ENCODE results near the gene CACNB4. TPM values are rescaled to one million over a fixed set of nuclear protein-coding genes. Genes with fewer than 3 reads are reported as not detected.

Gene CACNB4
- total RNA-seq, 4 donors from 2014 or later: 0.88 to 4.6 (median 2.6) TPM

- TF ChIP-seq POLR2A (IDR thresholded peaks at IDR 0.05) (no peak), CTCF (IDR thresholded peaks at IDR 0.05) (no peak)
- no peaks in the 10 kb centered on the region for H3K27me3 ChIP-seq
- no peaks in the 10 kb centered on the region for H3K36me3 ChIP-seq
- no peaks in the 10 kb centered on the region for H3K9me3 ChIP-seq
- no peak overlapping the region for H3K27ac ChIP-seq
- H3K4me3 ChIP-seq: no peak overlapping the region
- no peaks in the 10 kb centered on the region for H3K4me1 ChIP-seq
- DNase-seq: no peak
Observed at GRCh38 chr2:151965884-151966283, 133.0 kb downstream of the CACNB4 start.

- Histone ChIP-seq H3K4me3 (no peak overlapping the region), H3K36me3 (no peaks in the 10 kb centered on the region), H3K27ac (no peak overlapping the region), H3K9me3 (no peaks in the 10 kb centered on the region), H3K4me1 (no peaks in the 10 kb centered on the region), H3K27me3 (no peaks in the 10 kb centered on the region)
- no peak for TF ChIP-seq POLR2A (IDR thresholded peaks at IDR 0.05)
- TF ChIP-seq CTCF (IDR thresholded peaks at IDR 0.05): no peak
- no peak for DNase-seq
Observed at GRCh38 chr2:151961558-151961957, 137.3 kb downstream of the CACNB4 start.

- no peak for TF ChIP-seq POLR2A (IDR thresholded peaks at IDR 0.05)
- no peak for TF ChIP-seq CTCF (IDR thresholded peaks at IDR 0.05)
- Histone ChIP-seq H3K4me1 (no peaks in the 10 kb centered on the region), H3K27me3 (no peaks in the 10 kb centered on the region), H3K9me3 (no peaks in the 10 kb centered on the region), H3K4me3 (no peak overlapping the region), H3K27ac (no peak overlapping the region), H3K36me3 (no peaks in the 10 kb centered on the region)
- no peak for DNase-seq
Observed at GRCh38 chr2:151959238-151959637, 139.6 kb downstream of the CACNB4 start.

- H3K9me3 ChIP-seq: no peaks in the 10 kb centered on the region
- no peak for TF ChIP-seq CTCF (IDR thresholded peaks at IDR 0.05)
Observed at GRCh38 chr2:151953467-151953866, 145.4 kb downstream of the CACNB4 start.

GRCh38 chr2:151952691-151953456 is 146.0 kb downstream of the CACNB4 start:
- Histone ChIP-seq H3K4me1 (no peaks in the 10 kb centered on the region), H3K27me3 (no peaks in the 10 kb centered on the region), H3K9me3 (no peaks in the 10 kb centered on the region), H3K27ac (no peak overlapping the region), H3K36me3 (no peaks in the 10 kb centered on the region), H3K4me3 (no peak overlapping the region)
- no peak for DNase-seq
- TF ChIP-seq CTCF (IDR thresholded peaks at IDR 0.05) (no peak), POLR2A (IDR thresholded peaks at IDR 0.05) (no peak)

More at GRCh38 chr2:151953467-151953866, 145.4 kb downstream of the CACNB4 start:
- H3K27me3 ChIP-seq: no peaks in the 10 kb centered on the region
- no peaks in the 10 kb centered on the region for H3K36me3 ChIP-seq
- H3K4me1 ChIP-seq: no peaks in the 10 kb centered on the region
- H3K27ac ChIP-seq: no peak overlapping the region
- no peak overlapping the region for H3K4me3 ChIP-seq
- no peak for DNase-seq
